Left renal cortex interstitium (tissue), 4 donors: ENCODE results near the gene WSCD1. TPM values are rescaled to one million over a fixed set of nuclear protein-coding genes. Genes with fewer than 3 reads are reported as not detected.

Source experiments
- DNase-seq, 4 donors: peaks; one replicate each; pipeline ENCODE4 v3.0.0-alpha.2; 2013; ENCODE audit warnings: low read depth in 4 of 4, low spot score in 2 of 4, missing footprints in 1 of 4
- polyA plus RNA-seq, 4 donors: library from polyadenylated mRNA; unstranded; fragments of 120-200 nt; gene quantifications; one replicate each; pipeline ENCODE4 v1.2.1, GENCODE V29; 2013; ENCODE audit not compliant: insufficient read length in 4 of 4

Gene WSCD1
- polyA plus RNA-seq, result 10 to 100 TPM; 12.4 to 16.6 (median 14.3) TPM

GRCh38 chr17:6069539-6070429, at the start of gene WSCD1:
Gene WSCD1 (plus strand): TSS chr17:6070379. CDS start chr17:6080659, 10,280 bp downstream.
- DNase-seq, result no peak

- no peak for DNase-seq
Measured at GRCh38 chr17:6021011-6021400, 49.2 kb upstream of the WSCD1 start.

GRCh38 chr17:6021627-6022026, 48.6 kb upstream of the WSCD1 start:
- DNase-seq, result no peak

- no peak for DNase-seq
Measured at GRCh38 chr17:6023036-6023831, 46.9 kb upstream of the WSCD1 start.

DNA sequence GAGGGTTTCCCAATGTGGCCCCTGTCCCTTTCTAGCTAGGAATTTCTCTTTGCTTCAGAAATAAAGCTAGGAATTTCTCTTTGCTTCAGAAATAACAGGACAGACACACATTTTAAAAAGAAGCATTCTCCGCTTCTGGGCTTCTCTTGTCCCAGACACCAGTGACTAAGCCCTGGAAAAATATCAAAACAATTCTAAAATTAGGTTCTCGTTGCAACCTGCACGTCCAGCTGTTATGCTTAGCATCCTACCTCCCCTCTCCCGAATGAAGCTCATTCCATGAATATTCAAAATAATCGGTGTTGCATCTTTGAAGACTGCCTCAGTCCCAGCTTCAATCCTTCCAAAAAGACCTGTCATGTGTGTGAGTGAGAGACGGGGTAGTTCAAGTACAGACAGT, 45.6 kb upstream of the WSCD1 start:
- no peak for DNase-seq

- peak in 2 of 4 donors; percentile 21 to 39 for DNase-seq
Measured at GRCh38 chr17:6027342-6028024, 42.7 kb upstream of the WSCD1 start.

GRCh38 chr17:6028294-6028693, 41.9 kb upstream of the WSCD1 start:
- no peak for DNase-seq

- no peak for DNase-seq
Measured at GRCh38 chr17:6035801-6036394, 34.3 kb upstream of the WSCD1 start.

DNA sequence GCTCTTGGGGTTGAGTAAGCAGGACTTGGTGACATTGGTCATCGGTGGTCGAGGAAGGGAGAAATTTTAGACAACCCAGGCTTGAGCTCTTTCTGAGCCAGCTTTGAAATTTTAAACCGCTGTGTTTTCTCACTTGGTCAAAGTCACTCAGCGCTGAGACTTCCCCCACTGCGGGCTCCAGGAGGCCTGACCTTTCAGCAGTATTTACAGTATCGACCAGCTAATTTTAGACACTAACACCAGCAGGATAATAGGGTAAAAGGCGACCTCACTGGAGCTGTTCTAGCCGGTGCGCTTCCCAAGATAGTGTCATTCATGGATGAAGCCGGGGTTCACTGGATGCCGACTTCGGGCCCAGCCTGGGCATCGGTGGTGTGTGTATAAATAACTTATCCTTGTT, 29.7 kb upstream of the WSCD1 start:
- DNase-seq, result no peak

DNA sequence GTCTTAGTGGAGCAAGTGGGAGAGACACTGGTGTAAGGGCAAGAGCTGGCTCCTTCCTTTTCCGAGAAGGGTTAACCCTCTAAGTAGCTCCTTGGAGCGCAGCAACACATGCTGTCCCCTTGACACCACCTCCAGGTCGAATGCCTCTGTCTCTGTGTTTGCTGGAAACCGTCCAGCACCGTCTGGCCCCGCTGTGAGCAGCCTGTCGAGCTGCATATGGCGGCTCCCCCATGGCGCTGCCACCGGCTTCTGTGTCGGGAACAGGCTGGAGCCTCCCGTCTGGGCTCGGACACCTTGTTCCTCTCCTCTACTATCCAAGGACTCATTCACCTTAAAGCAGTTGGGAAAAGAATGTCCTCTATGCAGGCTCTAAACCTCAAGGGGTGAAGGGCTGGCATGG, 28.9 kb upstream of the WSCD1 start:
- no peak for DNase-seq

GRCh38 chr17:6043405-6043804, 26.8 kb upstream of the WSCD1 start:
- DNase-seq, result no peak

DNA sequence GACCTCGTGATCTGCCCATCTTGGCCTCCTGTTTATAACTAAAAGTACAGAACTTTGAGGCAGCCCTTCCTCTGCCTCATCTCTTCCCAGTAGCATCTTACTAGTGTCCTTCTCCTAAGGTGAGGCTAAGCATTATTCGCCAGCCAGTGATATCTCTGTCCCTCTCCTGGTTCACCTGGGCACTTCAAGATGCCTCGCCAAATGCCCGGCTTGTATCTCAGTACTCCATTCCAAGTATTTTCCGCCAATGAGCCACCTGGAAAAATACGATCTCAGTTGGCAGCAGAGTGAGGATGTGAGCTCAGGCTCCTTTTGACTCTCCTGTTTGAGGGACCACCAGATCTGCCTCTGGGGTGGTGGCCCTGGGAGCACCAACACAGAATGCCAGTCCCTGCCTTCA, 25.9 kb upstream of the WSCD1 start:
- no peak for DNase-seq

DNA sequence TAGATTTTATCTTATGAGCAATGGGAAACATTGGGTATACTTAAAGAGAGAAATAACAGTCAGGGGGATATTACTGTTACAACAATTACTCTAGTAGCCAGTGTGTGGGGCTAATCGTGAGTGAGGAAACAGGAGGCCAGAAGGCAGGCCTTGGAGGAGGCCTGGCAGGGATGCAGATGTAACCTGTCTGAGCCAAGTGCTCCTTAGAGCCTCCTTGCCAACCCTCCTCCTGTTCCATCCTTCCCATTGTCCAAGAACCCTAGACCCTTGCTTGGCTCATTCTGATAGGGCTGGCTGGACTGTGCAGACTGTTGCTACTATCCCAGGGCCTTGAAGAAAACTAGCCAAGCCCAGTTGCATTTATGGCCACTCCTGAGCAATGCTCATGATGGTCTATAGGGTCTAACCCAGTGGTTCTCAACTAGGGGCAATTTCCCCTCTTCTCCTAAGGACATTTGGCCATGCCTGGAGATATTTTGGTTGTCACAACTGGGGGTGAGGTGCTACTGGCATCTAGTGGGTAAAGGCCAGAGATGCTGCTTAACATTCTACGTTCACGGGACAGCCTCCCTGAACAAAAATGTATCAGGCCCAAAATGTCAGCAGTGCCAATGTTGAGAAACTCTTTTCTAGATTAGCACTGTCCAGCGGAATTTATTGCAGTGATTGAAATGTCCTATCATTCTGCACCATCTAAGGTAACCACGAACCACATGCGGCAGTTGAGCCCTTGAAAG, 24.4 kb upstream of the WSCD1 start:
- no peak for DNase-seq

DNA sequence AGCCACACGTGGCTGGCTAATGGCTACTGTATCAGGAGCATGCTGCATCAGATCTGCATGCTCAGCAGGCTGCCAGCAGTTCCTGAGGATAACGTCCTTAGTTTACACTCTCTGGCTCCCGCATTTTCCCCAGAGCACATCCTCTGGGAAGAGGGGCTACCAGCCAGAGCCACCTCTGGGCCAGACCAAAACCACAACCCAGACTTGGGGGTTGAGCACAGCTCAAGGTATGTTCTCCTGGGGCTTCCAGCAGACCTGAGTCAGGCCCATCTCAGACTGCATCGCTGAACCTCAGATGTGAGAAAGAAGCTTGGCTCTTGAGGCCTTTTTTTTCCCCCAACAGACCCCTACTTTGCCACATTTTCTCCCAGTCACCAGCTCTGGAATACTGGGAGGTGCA, 23.7 kb upstream of the WSCD1 start:
- no peak for DNase-seq

DNA sequence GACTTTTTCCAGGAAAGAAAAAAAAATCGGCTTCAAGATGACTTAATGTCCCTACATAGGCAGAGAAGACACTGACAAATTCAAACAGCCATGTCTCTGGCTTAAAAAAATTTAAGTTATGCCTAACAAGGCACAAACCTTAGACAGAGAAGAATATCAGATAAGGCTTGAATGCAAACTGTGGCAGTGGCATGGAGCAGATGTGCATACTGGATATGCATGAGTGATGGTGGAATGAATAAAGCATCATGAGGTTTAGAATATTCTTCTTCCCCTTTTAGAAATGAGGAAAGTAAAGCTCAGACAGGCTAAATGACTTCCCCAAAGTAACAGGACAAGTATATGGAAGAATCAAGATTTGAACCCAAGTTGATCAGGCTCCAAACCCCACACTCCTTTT, 23.2 kb upstream of the WSCD1 start:
- DNase-seq, result no peak

DNA sequence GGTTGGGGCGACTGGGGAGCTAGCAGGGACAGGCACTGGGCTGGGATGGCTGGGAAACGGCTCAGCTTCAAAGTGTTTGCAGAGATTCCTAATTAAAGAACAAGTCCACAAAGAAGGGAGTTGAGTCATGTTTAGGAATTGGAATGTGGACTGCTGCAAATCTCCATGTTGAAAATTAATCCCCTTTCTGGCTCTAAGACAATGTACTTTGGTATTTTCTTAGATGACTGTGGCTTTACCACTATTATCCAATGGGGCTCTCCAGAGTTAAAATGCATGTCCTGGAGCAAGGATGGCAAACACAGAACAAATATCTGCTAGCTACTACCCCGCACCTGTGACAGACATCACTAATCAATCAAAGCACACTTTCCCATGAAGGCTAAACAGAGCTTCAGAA, 22.2 kb upstream of the WSCD1 start:
- DNase-seq, result no peak

GRCh38 chr17:6048486-6048885, 21.7 kb upstream of the WSCD1 start:
- no peak for DNase-seq

DNA sequence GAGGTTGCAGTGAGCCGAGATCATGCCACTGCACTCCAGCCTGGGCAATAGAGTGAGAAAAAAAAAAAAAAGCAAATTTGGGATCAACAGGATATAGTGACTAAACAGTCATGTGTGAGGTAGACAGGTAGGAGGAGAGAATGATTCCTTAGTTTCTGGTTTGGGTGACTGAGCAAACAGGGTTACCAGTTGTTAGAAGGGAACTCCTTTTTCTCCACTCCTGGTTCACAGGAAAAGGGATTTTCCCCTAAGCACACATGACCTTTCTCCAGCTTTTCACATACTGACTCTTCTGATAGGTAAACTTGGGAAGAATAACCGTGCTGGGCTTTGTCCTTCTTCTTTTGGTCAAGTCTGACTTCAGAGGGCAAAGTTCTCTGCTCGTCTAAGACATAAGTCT, 17.3 kb upstream of the WSCD1 start:
- DNase-seq, result no peak

GRCh38 chr17:6054372-6054771, 15.8 kb upstream of the WSCD1 start:
- no peak for DNase-seq

DNA sequence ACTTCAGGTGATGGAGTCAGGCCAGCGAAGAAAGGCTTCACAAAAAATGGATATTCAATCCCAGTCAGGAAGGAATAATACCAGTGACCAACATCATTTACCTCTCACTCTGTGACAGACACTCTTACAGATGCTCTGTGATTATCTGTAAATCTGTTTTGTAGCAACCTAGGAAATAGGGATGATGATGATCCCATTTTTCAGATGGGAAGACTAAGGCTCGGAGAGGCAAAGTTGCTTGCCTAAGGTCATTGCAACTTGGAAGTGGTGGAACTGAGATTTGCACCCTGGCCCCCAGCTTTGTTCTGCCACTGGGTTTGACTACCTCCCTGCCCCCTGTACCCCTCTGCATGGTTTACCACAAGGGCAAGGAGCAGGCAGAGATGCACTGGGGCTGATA, 14.1 kb upstream of the WSCD1 start:
- DNase-seq, result no peak
